HK-2 (cell line): ENCODE measurements around the gene CRMP1.
A peak's percentile ranks its signal among the peaks of the same experiment; 100 is the strongest.
"Not testable (repeated sequence)": the region's sequence is repeated elsewhere in the genome, so short reads cannot be mapped to it uniquely, and the experiment has no call there.

ENCODE experiments used
- DNase-seq: peaks from one replicate; pipeline ENCODE4 v3.0.0-alpha.2; 2018; ENCODE audit not compliant: unreplicated experiment

The CRMP1 gene

GRCh38 chr4:5822619-5823018 lies 70.3 kb downstream of the CRMP1 start:
- DNase-seq, result no peak

- no peak for DNase-seq
Measured at GRCh38 chr4:5821665-5822358, 71.1 kb downstream of the CRMP1 start.

GRCh38 chr4:5816851-5817375 lies 76.0 kb downstream of the CRMP1 start:
- no peak for DNase-seq

DNA sequence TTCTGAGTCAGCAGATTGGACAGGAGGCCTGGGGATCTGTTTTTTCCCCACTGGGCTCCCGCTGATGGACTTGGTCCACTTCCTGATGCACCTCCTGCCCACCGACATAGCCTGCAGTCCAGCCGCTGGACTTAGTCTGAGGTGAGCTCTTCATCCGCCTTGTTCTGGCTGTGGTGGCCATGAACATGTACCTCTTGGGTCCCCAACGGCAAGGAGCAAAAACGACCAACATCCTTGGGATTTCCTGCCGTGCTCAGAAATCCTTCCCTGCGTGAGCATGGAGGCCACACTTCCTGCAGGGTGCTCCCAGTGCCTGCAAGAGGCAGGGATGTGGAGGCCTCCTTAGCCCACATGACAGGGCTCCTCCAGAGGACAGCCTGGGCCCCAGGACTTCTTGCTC lies 76.8 kb downstream of the CRMP1 start:
- DNase-seq, result no peak

DNA sequence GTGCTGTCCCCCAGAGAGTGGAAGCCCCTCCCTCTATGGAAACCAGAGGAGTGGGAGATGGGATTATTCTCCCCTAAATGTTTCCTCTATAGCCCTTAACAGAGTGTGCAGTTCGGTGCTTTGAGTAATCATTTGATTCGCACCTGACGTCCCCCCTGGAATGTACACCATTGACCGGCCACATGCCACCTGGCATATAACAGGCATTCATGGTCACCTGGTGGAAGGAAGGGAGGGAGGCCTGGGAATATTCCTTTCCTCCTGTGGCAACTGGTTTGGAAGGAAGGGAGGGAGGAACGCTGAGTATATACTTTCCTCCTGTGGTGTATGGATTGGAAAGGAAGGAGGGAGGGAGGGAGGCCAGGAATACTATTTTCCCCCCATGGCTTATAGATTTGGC lies 77.2 kb downstream of the CRMP1 start:
- DNase-seq, result no peak

DNA sequence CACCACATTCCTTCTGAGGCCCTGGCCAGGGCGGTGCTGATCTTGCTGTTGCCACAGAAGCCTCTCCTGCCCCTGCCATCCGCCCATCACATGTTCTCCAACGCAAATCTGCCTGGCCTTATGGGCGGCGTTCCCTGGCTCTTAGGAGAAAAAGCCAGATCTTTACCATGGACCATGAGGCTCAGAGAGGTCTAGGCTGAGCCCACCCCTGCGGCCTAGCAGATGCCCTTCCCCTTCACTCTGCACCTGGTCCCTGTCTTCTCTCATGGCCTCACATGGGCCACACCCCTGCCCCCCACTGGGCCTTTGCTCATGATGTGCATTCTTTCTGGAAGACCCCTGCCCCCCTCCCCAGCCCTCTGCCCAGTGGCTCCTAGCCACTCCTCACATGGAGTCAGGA lies 78.5 kb downstream of the CRMP1 start:
- DNase-seq, result no peak

DNA sequence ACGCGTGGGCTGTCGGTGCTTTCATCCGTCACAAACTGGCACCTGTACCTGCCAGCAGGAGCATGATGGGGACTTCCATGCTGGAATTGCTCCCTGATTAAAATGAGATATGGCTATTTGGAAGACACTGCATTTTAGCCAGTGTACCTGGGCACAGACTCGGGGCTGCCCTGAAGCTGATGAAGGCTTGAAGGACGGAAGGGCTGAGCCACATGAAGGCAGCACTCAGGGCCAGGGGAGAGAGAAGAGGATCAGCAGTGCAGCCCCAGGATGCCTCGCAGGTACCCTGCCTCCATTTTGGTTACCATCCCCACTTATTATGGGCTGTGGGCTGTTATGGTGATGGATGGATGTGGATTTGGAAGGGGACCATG lies 79.0 kb downstream of the CRMP1 start:
- DNase-seq, result no peak

- DNase-seq, result peak; percentile 33
Measured at GRCh38 chr4:5812506-5813229, 80.2 kb downstream of the CRMP1 start.

DNA sequence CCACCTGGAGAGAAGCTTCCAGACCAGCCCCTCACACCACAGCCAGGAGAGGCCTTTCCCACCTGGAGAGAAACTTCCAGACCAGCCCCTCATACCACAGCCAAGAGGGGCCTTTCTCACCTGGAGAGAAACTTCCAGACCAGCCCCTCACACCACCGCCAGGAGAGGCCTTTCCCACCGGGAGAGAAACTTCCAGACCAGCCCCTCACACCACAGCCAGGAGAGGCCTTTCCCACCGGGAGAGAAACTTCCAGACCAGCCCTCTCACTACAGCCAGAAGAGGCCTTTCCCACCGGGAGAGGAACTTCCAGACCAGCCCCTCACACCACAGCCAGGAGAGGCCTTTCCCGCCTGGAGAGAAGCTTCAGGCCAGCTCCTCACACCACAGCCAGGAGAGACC lies 80.8 kb downstream of the CRMP1 start:
- not testable (repeated sequence) for DNase-seq

GRCh38 chr4:5810770-5811430 lies 82.0 kb downstream of the CRMP1 start:
- DNase-seq, result no peak

GRCh38 chr4:5810151-5810550 lies 82.7 kb downstream of the CRMP1 start:
- no peak for DNase-seq

- no peak for DNase-seq
Measured at GRCh38 chr4:5809216-5809776, 83.6 kb downstream of the CRMP1 start.

GRCh38 chr4:5808081-5808741 lies 84.7 kb downstream of the CRMP1 start:
- peak; percentile 63 for DNase-seq

GRCh38 chr4:5805270-5805669 lies 87.6 kb downstream of the CRMP1 start:
- DNase-seq, result no peak

GRCh38 chr4:5804656-5805055 lies 88.2 kb downstream of the CRMP1 start:
- DNase-seq, result no peak

DNA sequence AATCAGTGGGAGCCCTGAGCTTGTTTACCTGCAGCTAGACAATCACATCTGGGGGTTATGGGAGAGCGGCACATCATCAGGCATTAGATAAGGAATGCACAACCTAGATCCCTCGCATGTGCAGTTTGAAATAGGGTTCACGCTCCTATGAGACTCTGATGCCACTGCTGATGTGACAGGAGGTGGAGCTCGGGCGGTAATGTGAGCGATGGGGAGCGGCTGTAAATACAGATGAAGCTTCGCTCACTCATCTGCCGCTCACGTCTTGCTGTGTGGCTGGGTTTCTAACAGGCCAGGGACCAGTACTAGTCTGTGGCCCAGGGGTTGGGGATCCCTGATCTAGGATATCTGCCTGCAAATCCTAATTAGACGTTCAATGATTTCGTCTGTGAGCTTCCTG lies 90.3 kb downstream of the CRMP1 start:
- no peak for DNase-seq

DNA sequence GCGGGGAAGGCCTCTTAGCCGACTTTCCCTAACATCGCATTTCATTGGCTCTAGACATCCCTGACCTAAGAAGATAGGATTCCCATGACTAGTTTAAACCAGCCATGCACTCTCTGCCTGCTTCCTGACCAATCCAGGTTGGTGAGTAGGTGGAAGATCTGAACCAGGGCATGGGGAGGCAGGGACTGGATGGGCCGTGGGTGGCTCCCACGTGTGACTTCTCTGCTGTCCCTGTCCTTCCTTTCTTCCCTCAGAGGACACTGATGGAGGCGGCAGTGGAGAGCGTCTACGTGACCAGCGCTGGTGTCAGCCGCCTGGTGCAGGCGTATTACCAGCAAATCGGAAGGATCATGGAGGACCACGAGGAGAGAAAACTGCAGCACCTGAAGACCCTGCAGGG lies 91.2 kb downstream of the CRMP1 start:
- DNase-seq, result no peak

DNA sequence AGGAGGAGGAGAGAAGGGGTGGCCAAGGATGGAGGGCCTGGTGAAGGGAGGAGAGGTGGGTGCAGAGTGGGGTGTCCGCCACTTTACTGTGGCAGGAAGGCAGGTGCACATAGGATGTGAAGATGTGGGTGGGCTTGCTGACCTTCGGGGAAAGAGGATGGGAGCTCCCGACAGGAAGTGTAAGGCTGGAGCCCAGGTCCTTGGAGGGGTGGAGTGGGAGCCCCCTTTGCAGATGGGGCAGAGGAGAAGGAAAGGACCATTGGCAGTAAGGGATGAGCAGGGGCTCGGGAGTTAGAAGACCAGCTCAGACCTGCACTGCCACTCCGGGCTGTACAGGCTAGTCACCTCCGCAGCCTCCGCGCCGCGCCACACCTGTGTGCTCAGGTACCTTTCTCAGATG lies 92.4 kb downstream of the CRMP1 start:
- no peak for DNase-seq

DNA sequence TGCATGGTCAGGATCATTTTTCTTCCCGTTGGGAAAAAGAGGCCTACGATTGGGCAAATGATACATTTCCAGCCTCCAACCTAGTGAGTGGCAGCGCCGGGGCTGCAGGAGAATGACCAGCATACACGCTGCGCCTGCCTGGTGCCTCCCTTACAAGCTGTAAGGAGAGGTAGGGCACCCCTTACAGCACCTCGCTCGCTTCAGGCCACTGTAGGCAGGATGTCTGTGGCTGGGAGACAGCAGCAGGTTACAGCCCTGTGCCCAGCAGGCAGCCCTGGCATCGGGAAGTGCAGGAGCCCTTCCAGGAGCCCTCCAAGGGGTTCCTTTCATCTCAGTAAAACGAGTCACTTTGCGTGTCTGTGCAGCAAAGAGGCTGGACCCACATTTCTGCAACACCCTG lies 93.5 kb downstream of the CRMP1 start:
- DNase-seq, result no peak

DNA sequence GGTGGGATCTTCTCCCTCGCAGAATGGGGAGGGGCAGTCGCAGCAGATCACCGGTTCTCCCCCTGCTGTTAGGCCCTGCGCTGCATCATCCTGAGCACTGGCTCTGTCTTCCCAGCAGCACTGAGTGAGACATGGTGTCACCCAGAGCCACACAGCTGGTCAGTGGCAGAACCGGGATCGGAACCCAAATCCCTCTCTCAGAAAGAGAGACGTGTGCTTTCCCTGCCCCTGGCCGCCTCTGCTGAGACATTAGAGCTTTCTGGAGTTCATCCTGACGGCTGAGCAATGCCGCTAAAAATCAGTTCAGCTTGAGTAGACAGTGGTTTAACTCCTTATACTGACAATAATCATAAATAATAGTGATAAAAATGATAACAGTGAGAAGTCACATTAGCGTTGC lies 93.9 kb downstream of the CRMP1 start:
- no peak for DNase-seq

GRCh38 chr4:5798462-5798861 lies 94.4 kb downstream of the CRMP1 start:
- DNase-seq, result no peak

DNA sequence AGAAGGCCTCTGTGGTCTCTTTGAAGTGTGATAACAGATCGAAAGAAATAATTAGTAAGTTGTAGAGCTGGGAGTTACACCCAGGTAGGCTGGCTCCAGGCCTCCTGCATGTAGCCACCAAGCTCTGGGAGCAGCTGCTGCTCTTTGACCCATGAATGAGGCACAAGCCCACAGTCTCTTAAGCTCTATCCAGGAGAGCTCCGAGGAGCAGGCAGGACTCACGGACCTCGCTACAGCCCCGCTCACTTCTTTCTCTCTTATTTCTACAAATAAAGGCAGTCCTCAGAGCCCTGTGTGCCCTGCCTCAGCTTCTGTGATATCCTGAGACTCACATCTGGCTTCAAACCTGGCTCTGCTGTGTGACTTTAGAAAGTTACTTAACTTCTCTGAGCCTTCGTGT lies 95.0 kb downstream of the CRMP1 start:
- DNase-seq, result no peak
